Nephron (organoid): Measurements from ENCODE around the gene MLST8.

Experiments
- H3K27ac Mint-ChIP-seq, 3 experiments: 2 replicates each; pipeline ENCODE4 v1.8.0; 2020; ENCODE audit warnings: mixed read lengths in 3 of 3, mild to moderate bottlenecking in 2 of 3, moderate library complexity in 1 of 3
- H3K27me3 Mint-ChIP-seq: 2 replicates; pipeline ENCODE4 v1.8.0; 2021; ENCODE audit warnings: low read depth, mild to moderate bottlenecking, moderate library complexity, mixed read lengths
- H3K36me3 Mint-ChIP-seq: 2 replicates; pipeline ENCODE4 v1.8.0; 2020; ENCODE audit warnings: low read depth, mixed read lengths
- H3K4me1 Mint-ChIP-seq: 2 replicates; pipeline ENCODE4 v1.8.0; 2020; ENCODE audit warnings: mixed read lengths
- H3K4me3 Mint-ChIP-seq, 3 experiments: 2 replicates each; pipeline ENCODE4 v1.8.0; 2020; ENCODE audit warnings: mild to moderate bottlenecking in 3 of 3, mixed read lengths in 3 of 3, moderate library complexity in 2 of 3
- H3K9me3 Mint-ChIP-seq: 2 replicates; pipeline ENCODE4 v1.8.0; 2020; ENCODE audit warnings: mixed read lengths
- CTCF ChIP-seq, 3 experiments: fragments of 200-600 bp; sonication (generic); IDR thresholded peaks; one replicate each; pipeline ENCODE4 v1.5.0; 2021; ENCODE audit warnings: antibody characterized with exemption in 3 of 3; ENCODE audit not compliant: unreplicated experiment in 3 of 3

MLST8 gene

GRCh38 chr16:2175454-2175853, 29.8 kb upstream of the MLST8 start:
- no peaks in the 10 kb centered on the region for H3K27me3 Mint-ChIP-seq
- no peak overlapping the region for H3K4me3 Mint-ChIP-seq
- no peaks in the 10 kb centered on the region for H3K9me3 Mint-ChIP-seq
- no peaks in the 10 kb centered on the region for H3K4me1 Mint-ChIP-seq
- no peak overlapping the region for H3K27ac Mint-ChIP-seq
- H3K36me3 Mint-ChIP-seq = peaks cover 12% of the 10 kb centered on the region
- TF ChIP-seq CTCF (IDR thresholded peaks at IDR 0.05; ENCODE audit: unreplicated experiment in 3 of 3) = no peak

- Mint-ChIP-seq H3K4me1 (no peaks in the 10 kb centered on the region), H3K27me3 (no peaks in the 10 kb centered on the region), H3K4me3 (no peak overlapping the region), H3K36me3 (peaks cover 12% of the 10 kb centered on the region), H3K27ac (no peak overlapping the region), H3K9me3 (no peaks in the 10 kb centered on the region)
- TF ChIP-seq CTCF (IDR thresholded peaks at IDR 0.05; ENCODE audit: unreplicated experiment in 3 of 3) = no peak
These were observed 29.2 kb upstream of the MLST8 start for GRCh38 chr16:2176047-2176446.

GRCh38 chr16:2177101-2177500, 28.2 kb upstream of the MLST8 start:
- no peak overlapping the region for H3K27ac Mint-ChIP-seq
- no peaks in the 10 kb centered on the region for H3K4me1 Mint-ChIP-seq
- no peaks in the 10 kb centered on the region for H3K9me3 Mint-ChIP-seq
- H3K27me3 Mint-ChIP-seq = no peaks in the 10 kb centered on the region
- no peak for TF ChIP-seq CTCF (IDR thresholded peaks at IDR 0.05; ENCODE audit: unreplicated experiment in 3 of 3)
- H3K36me3 Mint-ChIP-seq = peaks cover 12% of the 10 kb centered on the region
- no peak overlapping the region for H3K4me3 Mint-ChIP-seq

- Mint-ChIP-seq H3K4me3 (no peak overlapping the region), H3K4me1 (no peaks in the 10 kb centered on the region), H3K27ac (no peak overlapping the region), H3K27me3 (no peaks in the 10 kb centered on the region), H3K9me3 (no peaks in the 10 kb centered on the region), H3K36me3 (peaks cover 12% of the 10 kb centered on the region)
- TF ChIP-seq CTCF (IDR thresholded peaks at IDR 0.05; ENCODE audit: unreplicated experiment in 3 of 3) = no peak
These were observed 27.7 kb upstream of the MLST8 start for GRCh38 chr16:2177561-2177960.

GRCh38 chr16:2178321-2179106, 26.7 kb upstream of the MLST8 start:
- Mint-ChIP-seq H3K36me3 (peaks cover 8% of the 10 kb centered on the region), H3K4me3 (no peak overlapping the region), H3K27me3 (no peaks in the 10 kb centered on the region), H3K27ac (no peak overlapping the region), H3K9me3 (no peaks in the 10 kb centered on the region), H3K4me1 (no peaks in the 10 kb centered on the region)
- no peak for TF ChIP-seq CTCF (IDR thresholded peaks at IDR 0.05; ENCODE audit: unreplicated experiment in 3 of 3)

GRCh38 chr16:2179107-2179501, 26.1 kb upstream of the MLST8 start:
- Mint-ChIP-seq H3K27me3 (no peaks in the 10 kb centered on the region), H3K36me3 (peaks cover 6% of the 10 kb centered on the region), H3K4me1 (no peaks in the 10 kb centered on the region), H3K27ac (no peak overlapping the region), H3K9me3 (no peaks in the 10 kb centered on the region), H3K4me3 (no peak overlapping the region)
- TF ChIP-seq CTCF (IDR thresholded peaks at IDR 0.05; ENCODE audit: unreplicated experiment in 3 of 3) = no peak
